GM10266 (cell line): ENCODE data around the gene LRP1.

Experiments
- DNase-seq: peaks from one replicate; pipeline ENCODE4 v3.0.0; 2012; ENCODE audit errors: extremely low spot score
- CTCF ChIP-seq: IDR thresholded peaks from 2 replicates; pipeline ENCODE4 v1.5.1; 2012; ENCODE audit warnings: mild to moderate bottlenecking, low read depth; ENCODE audit not compliant: control insufficient read depth, insufficient read depth; ENCODE audit errors: missing control alignments

Gene LRP1

GRCh38 chr12:57199191-57199590 lies 70.9 kb downstream of the LRP1 start:
- TF ChIP-seq CTCF: no peak
- no peak for DNase-seq

- TF ChIP-seq CTCF: no peak
- DNase-seq: no peak
These were observed 72.2 kb downstream of the LRP1 start for GRCh38 chr12:57200497-57200896.

GRCh38 chr12:57201219-57201618 lies 72.9 kb downstream of the LRP1 start:
- no peak for DNase-seq
- TF ChIP-seq CTCF: no peak

GRCh38 chr12:57201631-57202030 lies 73.3 kb downstream of the LRP1 start:
- no peak for DNase-seq
- TF ChIP-seq CTCF: no peak

GRCh38 chr12:57202321-57202720 lies 74.0 kb downstream of the LRP1 start:
- TF ChIP-seq CTCF: no peak
- no peak for DNase-seq

- DNase-seq: no peak
These were observed 74.9 kb downstream of the LRP1 start for GRCh38 chr12:57203201-57203600.

GRCh38 chr12:57203791-57204190 lies 75.5 kb downstream of the LRP1 start:
- no peak for DNase-seq
- TF ChIP-seq CTCF: no peak

More at GRCh38 chr12:57203201-57203600, 74.9 kb downstream of the LRP1 start:
- no peak for TF ChIP-seq CTCF
